ENCODE results near the gene ANKMY1. TPM values are rescaled to one million over a fixed set of nuclear protein-coding genes. Genes with fewer than 3 reads are reported as not detected.

ANKMY1 gene
- total and polyA plus RNA-seq, 2 of the 13 experiments (the other 11 are each of a cell fraction or from before 2014, with no cell fraction given) = 11.7 to 18.8 TPM

DNA sequence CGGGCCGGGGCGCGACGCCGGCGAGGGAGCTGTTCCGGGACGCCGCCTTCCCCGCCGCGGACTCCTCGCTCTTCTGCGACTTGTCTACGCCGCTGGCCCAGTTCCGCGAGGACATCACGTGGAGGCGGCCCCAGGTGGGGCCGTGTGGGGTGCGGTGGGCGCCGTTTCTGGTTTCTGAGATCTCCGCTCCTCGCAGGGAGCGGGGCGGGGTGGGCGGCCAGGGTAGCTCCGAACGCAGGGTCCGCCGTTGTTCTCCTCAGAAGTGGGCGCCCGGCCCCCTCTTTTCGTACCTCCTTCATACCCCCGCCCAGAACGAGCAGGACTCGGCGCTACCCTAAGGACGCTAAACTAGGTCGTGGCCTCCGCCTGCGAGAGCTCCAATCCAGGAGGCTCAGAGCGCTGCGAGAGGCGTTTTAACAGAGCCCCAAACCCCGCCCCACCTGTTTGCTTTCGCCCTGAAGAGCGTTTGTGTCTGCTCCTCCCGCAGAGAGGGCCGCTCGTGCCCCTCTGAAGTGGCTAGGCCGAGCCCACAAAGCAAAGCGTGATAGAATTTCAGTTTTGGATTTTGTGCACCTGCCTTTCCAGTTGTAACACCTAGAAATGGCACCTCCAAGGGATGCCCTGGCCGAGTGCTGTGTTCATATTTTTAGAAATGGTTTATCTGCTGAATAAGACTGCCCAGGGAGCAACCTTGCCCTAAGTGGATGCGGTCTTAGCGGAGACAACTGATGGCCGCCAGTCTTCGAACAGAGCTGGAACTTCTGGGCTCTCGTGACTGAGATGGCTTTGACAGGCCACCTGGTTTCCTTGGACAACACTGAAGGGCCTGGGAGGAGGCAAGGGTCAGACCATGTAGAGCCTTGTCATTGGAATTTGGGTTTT lies 29.4 kb upstream of the ANKMY1 start (continued):
- TF ChIP-seq ZNF567 (CRISPR knock-in tag; IDR thresholded peaks at IDR 0.05; ENCODE audit: borderline replicate concordance) (no peak), RFX3 (CRISPR knock-in tag; IDR thresholded peaks at IDR 0.05) (no peak), ZNF326 (CRISPR knock-in tag; IDR thresholded peaks at IDR 0.05; ENCODE audit: borderline replicate concordance) (no peak), ZNF230 (CRISPR knock-in tag; IDR thresholded peaks at IDR 0.05) (no peak; the same call in 1 of the 2 replicates), SALL2 (CRISPR knock-in tag; IDR thresholded peaks at IDR 0.05) (no peak), ZNF7 (CRISPR knock-in tag; IDR thresholded peaks at IDR 0.05) (no peak), ZNF431 (CRISPR knock-in tag; IDR thresholded peaks at IDR 0.05; ENCODE audit: borderline replicate concordance, low read depth) (no peak), ZNF335 (CRISPR knock-in tag; IDR thresholded peaks at IDR 0.05) (no peak), SP2 (CRISPR knock-in tag; IDR thresholded peaks at IDR 0.05) (no peak), FOXA1 (IDR thresholded peaks at IDR 0.05) (no peak), FOXA1 (CRISPR knock-in tag; IDR thresholded peaks at IDR 0.05) (no peak), RFX1 (IDR thresholded peaks at IDR 0.05) (no peak), ZNF850 (CRISPR knock-in tag; conservative IDR thresholded peaks at IDR 0.05) (no peak), MAFF (IDR thresholded peaks at IDR 0.05; ENCODE audit: low read depth, low read length) (no peak), ZNF776 (CRISPR knock-in tag; IDR thresholded peaks at IDR 0.05) (no peak)
- TF ChIP-seq, protein P1, sequence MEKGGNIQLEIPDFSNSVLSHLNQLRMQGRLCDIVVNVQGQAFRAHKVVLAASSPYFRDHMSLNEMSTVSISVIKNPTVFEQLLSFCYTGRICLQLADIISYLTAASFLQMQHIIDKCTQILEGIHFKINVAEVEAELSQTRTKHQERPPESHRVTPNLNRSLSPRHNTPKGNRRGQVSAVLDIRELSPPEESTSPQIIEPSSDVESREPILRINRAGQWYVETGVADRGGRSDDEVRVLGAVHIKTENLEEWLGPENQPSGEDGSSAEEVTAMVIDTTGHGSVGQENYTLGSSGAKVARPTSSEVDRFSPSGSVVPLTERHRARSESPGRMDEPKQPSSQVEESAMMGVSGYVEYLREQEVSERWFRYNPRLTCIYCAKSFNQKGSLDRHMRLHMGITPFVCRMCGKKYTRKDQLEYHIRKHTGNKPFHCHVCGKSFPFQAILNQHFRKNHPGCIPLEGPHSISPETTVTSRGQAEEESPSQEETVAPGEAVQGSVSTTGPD (CRISPR knock-in tag; IDR thresholded peaks at IDR 0.05) = no peak
- TF ChIP-seq, protein P2, sequence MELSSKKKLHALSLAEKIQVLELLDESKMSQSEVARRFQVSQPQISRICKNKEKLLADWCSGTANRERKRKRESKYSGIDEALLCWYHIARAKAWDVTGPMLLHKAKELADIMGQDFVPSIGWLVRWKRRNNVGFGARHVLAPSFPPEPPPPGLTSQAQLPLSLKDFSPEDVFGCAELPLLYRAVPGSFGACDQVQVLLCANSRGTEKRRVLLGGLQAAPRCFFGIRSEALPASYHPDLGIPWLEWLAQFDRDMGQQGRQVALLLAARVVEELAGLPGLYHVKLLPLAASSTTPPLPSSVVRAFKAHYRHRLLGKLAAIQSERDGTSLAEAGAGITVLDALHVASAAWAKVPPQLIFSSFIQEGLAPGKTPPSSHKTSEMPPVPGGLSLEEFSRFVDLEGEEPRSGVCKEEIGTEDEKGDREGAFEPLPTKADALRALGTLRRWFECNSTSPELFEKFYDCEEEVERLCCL (CRISPR knock-in tag; IDR thresholded peaks at IDR 0.05; ENCODE audit: borderline replicate concordance) = no peak
- TF ChIP-seq, protein P3, sequence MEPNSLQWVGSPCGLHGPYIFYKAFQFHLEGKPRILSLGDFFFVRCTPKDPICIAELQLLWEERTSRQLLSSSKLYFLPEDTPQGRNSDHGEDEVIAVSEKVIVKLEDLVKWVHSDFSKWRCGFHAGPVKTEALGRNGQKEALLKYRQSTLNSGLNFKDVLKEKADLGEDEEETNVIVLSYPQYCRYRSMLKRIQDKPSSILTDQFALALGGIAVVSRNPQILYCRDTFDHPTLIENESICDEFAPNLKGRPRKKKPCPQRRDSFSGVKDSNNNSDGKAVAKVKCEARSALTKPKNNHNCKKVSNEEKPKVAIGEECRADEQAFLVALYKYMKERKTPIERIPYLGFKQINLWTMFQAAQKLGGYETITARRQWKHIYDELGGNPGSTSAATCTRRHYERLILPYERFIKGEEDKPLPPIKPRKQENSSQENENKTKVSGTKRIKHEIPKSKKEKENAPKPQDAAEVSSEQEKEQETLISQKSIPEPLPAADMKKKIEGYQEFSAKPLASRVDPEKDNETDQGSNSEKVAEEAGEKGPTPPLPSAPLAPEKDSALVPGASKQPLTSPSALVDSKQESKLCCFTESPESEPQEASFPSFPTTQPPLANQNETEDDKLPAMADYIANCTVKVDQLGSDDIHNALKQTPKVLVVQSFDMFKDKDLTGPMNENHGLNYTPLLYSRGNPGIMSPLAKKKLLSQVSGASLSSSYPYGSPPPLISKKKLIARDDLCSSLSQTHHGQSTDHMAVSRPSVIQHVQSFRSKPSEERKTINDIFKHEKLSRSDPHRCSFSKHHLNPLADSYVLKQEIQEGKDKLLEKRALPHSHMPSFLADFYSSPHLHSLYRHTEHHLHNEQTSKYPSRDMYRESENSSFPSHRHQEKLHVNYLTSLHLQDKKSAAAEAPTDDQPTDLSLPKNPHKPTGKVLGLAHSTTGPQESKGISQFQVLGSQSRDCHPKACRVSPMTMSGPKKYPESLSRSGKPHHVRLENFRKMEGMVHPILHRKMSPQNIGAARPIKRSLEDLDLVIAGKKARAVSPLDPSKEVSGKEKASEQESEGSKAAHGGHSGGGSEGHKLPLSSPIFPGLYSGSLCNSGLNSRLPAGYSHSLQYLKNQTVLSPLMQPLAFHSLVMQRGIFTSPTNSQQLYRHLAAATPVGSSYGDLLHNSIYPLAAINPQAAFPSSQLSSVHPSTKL (CRISPR knock-in tag; IDR thresholded peaks at IDR 0.05) = no peak
- TF ChIP-seq, protein P4, sequence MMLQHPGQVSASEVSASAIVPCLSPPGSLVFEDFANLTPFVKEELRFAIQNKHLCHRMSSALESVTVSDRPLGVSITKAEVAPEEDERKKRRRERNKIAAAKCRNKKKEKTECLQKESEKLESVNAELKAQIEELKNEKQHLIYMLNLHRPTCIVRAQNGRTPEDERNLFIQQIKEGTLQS (CRISPR knock-in tag; IDR thresholded peaks at IDR 0.05) = no peak; the same call in 1 of the 2 replicates
- TF ChIP-seq, protein P5, sequence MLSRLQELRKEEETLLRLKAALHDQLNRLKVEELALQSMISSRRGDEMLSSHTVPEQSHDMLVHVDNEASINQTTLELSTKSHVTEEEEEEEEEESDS (CRISPR knock-in tag; IDR thresholded peaks at IDR 0.05; ENCODE audit: borderline replicate concordance) = no peak
- TF ChIP-seq, protein P6, sequence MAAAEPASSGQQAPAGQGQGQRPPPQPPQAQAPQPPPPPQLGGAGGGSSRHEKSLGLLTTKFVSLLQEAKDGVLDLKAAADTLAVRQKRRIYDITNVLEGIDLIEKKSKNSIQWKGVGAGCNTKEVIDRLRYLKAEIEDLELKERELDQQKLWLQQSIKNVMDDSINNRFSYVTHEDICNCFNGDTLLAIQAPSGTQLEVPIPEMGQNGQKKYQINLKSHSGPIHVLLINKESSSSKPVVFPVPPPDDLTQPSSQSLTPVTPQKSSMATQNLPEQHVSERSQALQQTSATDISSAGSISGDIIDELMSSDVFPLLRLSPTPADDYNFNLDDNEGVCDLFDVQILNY (CRISPR knock-in tag; conservative IDR thresholded peaks at IDR 0.05) = no peak

Measured in HepG2 (cell line).